Measurements from ENCODE around the gene USP34.

The USP34 gene

DNA sequence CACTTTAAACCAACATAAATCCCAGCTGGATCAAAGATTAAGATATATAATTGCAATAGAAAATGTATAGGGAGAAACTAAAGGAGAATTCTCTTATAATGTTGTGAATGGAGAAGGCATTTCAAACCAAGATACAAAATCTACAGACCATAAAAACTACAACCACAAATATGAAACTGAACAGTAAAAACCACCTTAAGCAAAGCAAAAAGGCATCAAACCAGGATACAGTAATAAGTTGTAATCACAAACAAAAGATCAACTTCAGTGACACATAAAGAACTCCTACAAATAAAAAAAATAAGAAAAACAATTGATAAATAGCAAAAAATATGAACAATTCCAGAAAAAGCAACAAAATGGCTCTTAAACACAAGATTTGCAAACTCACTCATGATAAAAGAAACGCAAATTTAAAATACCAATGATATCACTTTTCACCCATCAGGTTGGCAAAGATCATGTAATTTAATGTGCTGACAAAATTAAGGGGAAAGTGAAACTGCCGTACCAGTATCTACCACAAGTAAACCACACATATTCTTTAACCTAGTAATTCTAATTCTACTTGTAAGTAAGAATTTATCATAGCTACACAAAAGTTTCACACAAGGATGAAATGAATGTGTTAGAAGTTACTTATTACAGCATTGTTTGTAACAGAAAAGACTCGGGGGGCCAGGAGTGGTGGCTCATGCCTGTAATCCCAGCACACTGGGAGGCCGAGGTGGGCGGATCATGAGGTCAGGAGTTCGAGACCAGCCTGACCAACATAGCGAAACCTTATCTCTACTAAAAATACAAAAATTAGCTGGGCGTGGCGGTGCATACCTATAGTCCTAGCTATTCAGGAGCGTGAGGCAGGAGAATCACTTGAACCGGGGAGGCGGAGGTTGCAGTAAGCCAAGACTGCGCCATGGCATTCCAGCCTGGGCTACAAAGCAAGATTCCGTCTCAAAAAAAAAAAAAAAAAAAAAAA, 101.9 kb downstream of the USP34 start:
- Histone ChIP-seq H3K23ac (ENCODE audit: low read length in 2 of 2) (no peak overlapping the region), H2BK5ac (ENCODE audit: low read depth, low read length, poor library complexity, severe bottlenecking) (no peak overlapping the region), H3K14ac (ENCODE audit: low read length in 2 of 2) (no peak overlapping the region), H3K27me3 (ENCODE audit: control insufficient read depth in 1 of 2, insufficient read depth in 1 of 2, low read length in 2 of 2) (no peaks in the 10 kb centered on the region), H3K36me3 (ENCODE audit: control insufficient read depth in 1 of 2, insufficient read depth in 2 of 2, low read depth in 1 of 2, low read length in 2 of 2) (peaks cover 24 to 79% of the 10 kb centered on the region in 2 experiments), H3K9me3 (ENCODE audit: control insufficient read depth, low read length) (no peaks in the 10 kb centered on the region), H2BK15ac (ENCODE audit: low read depth, poor library complexity, severe bottlenecking) (no peak overlapping the region), H3K4me3 (ENCODE audit: insufficient read depth in 1 of 2, low read depth in 1 of 2, low read length in 2 of 2) (no peak overlapping the region), H4K91ac (ENCODE audit: low read length) (no peak overlapping the region), H4K8ac (ENCODE audit: low read length) (no peak overlapping the region), H3K4me2 (ENCODE audit: low read length, poor library complexity, severe bottlenecking) (no peak overlapping the region), H3K18ac (ENCODE audit: low read depth in 1 of 2, low read length in 2 of 2) (no peak overlapping the region), H3K79me1 (replicated peaks; ENCODE audit: low read length, poor library complexity, severe bottlenecking) (peaks cover 18% of the 10 kb centered on the region), H3K9ac (ENCODE audit: low read length) (no peak overlapping the region), H2AK5ac (ENCODE audit: low read length, severe bottlenecking) (no peak overlapping the region), H2BK12ac (ENCODE audit: low read length in 2 of 2) (no peak overlapping the region), H3K27ac (ENCODE audit: low read length, poor library complexity, severe bottlenecking) (no peak overlapping the region), H2BK120ac (ENCODE audit: low read depth, low read length) (no peak overlapping the region), H3K4me1 (ENCODE audit: control insufficient read depth, insufficient read depth, low read depth, low read length) (peaks cover 3% of the 10 kb centered on the region), H2AFZ (ENCODE audit: low read depth, low read length) (no peak overlapping the region), H3K4ac (ENCODE audit: low read depth in 1 of 2, low read length in 2 of 2) (no peak overlapping the region)
- WGBS: 98% methylated on average over 7 of the region's 14 CpGs
- DNase-seq: no peak

DNA sequence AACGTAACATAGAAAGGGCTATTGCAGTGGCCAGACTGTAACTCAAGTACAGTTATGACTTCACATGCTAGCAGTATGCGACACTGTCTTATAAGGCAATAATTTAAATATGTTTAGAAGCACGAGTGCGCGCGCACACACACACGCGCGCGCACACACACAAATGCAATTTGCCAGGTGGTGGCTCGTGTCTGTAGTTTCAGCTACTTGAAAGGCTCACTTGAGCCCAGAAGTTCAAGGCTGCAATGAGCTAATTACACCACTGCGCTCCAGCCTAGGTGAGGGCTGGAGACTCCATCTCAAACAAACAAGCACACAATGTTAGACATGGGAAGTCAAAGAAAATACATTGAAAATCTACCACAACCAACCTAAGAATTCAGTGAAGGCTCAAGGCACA, 103.7 kb downstream of the USP34 start:
- no peak overlapping the region for H2AK5ac ChIP-seq (ENCODE audit: low read length, severe bottlenecking)
- H3K9me3 ChIP-seq (ENCODE audit: control insufficient read depth, low read length): peaks cover 5% of the 10 kb centered on the region
- H3K4me3 ChIP-seq (ENCODE audit: insufficient read depth in 1 of 2, low read depth in 1 of 2, low read length in 2 of 2): no peak overlapping the region
- peak overlapping the region in 1 of 2 experiments; percentile 65 for H3K14ac ChIP-seq (ENCODE audit: low read length in 2 of 2)
- no peak overlapping the region for H2AFZ ChIP-seq (ENCODE audit: low read depth, low read length)
- no peak overlapping the region for H3K4ac ChIP-seq (ENCODE audit: low read depth in 1 of 2, low read length in 2 of 2)
- H3K23ac ChIP-seq (ENCODE audit: low read length in 2 of 2): no peak overlapping the region
- 93% methylated on average over 12 of the region's 12 CpGs for WGBS
- peak overlapping the region in 1 of 2 experiments; percentile 24 for H3K18ac ChIP-seq (ENCODE audit: low read depth in 1 of 2, low read length in 2 of 2)
- H2BK120ac ChIP-seq (ENCODE audit: low read depth, low read length): no peak overlapping the region
- H3K79me1 ChIP-seq (replicated peaks; ENCODE audit: low read length, poor library complexity, severe bottlenecking): peaks cover 16% of the 10 kb centered on the region
- no peak overlapping the region for H3K27ac ChIP-seq (ENCODE audit: low read length, poor library complexity, severe bottlenecking)
- H3K4me1 ChIP-seq (ENCODE audit: control insufficient read depth, insufficient read depth, low read depth, low read length): peaks cover 3% of the 10 kb centered on the region
- H2BK5ac ChIP-seq (ENCODE audit: low read depth, low read length, poor library complexity, severe bottlenecking): no peak overlapping the region
- H4K91ac ChIP-seq (ENCODE audit: low read length): no peak overlapping the region
- H3K36me3 ChIP-seq (ENCODE audit: control insufficient read depth in 1 of 2, insufficient read depth in 2 of 2, low read depth in 1 of 2, low read length in 2 of 2): peaks cover 18 to 87% of the 10 kb centered on the region in 2 experiments
- no peak for DNase-seq
- no peak overlapping the region for H3K9ac ChIP-seq (ENCODE audit: low read length)
- H3K27me3 ChIP-seq (ENCODE audit: control insufficient read depth in 1 of 2, insufficient read depth in 1 of 2, low read length in 2 of 2): no peaks in the 10 kb centered on the region
- no peak overlapping the region for H2BK12ac ChIP-seq (ENCODE audit: low read length in 2 of 2)
- H3K4me2 ChIP-seq (ENCODE audit: low read length, poor library complexity, severe bottlenecking): no peak overlapping the region
- H2BK15ac ChIP-seq (ENCODE audit: low read depth, poor library complexity, severe bottlenecking): no peak overlapping the region
- no peak overlapping the region for H4K8ac ChIP-seq (ENCODE audit: low read length)

DNA sequence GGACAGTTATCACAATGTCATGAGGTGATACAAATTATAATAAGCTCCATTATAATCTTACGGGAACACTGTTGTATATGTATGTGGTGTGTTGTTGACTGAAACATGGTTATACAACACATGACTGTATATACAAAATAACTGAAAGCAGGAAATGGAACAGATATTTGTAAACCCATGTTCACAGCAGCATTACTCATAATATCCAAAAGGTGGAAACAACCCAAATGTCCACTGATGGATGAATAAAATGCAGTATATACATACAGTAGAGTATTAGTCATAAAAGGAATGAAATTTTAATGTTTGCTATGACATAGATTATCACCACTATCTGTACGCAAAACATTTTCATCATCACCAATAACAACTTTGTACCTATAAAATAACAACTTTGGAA, 107.3 kb downstream of the USP34 start:
- no peak overlapping the region for H2BK120ac ChIP-seq (ENCODE audit: low read depth, low read length)
- H3K14ac ChIP-seq (ENCODE audit: low read length in 2 of 2): no peak overlapping the region
- no peak overlapping the region for H3K23ac ChIP-seq (ENCODE audit: low read length in 2 of 2)
- H2AFZ ChIP-seq (ENCODE audit: low read depth, low read length): no peak overlapping the region
- no peak overlapping the region for H3K27ac ChIP-seq (ENCODE audit: low read length, poor library complexity, severe bottlenecking)
- peaks cover 19% of the 10 kb centered on the region for H3K79me1 ChIP-seq (replicated peaks; ENCODE audit: low read length, poor library complexity, severe bottlenecking)
- H2BK5ac ChIP-seq (ENCODE audit: low read depth, low read length, poor library complexity, severe bottlenecking): no peak overlapping the region
- no peak for DNase-seq
- H3K9me3 ChIP-seq (ENCODE audit: control insufficient read depth, low read length): peaks cover 5% of the 10 kb centered on the region
- H3K9ac ChIP-seq (ENCODE audit: low read length): no peak overlapping the region
- H3K4me1 ChIP-seq (ENCODE audit: control insufficient read depth, insufficient read depth, low read depth, low read length): no peaks in the 10 kb centered on the region
- H3K36me3 ChIP-seq (ENCODE audit: control insufficient read depth in 1 of 2, insufficient read depth in 2 of 2, low read depth in 1 of 2, low read length in 2 of 2): peaks cover 21 to 56% of the 10 kb centered on the region in 2 experiments
- no peak overlapping the region for H2BK12ac ChIP-seq (ENCODE audit: low read length in 2 of 2)
- WGBS: no CpG with 5 or more reads among the region's 2 CpGs
- no peak overlapping the region for H4K8ac ChIP-seq (ENCODE audit: low read length)
- H2AK5ac ChIP-seq (ENCODE audit: low read length, severe bottlenecking): no peak overlapping the region
- H2BK15ac ChIP-seq (ENCODE audit: low read depth, poor library complexity, severe bottlenecking): no peak overlapping the region
- H3K4me3 ChIP-seq (ENCODE audit: insufficient read depth in 1 of 2, low read depth in 1 of 2, low read length in 2 of 2): no peak overlapping the region
- no peak overlapping the region for H3K4ac ChIP-seq (ENCODE audit: low read depth in 1 of 2, low read length in 2 of 2)
- H3K4me2 ChIP-seq (ENCODE audit: low read length, poor library complexity, severe bottlenecking): no peak overlapping the region
- no peaks in the 10 kb centered on the region for H3K27me3 ChIP-seq (ENCODE audit: control insufficient read depth in 1 of 2, insufficient read depth in 1 of 2, low read length in 2 of 2)
- no peak overlapping the region for H3K18ac ChIP-seq (ENCODE audit: low read depth in 1 of 2, low read length in 2 of 2)
- H4K91ac ChIP-seq (ENCODE audit: low read length): no peak overlapping the region

DNA sequence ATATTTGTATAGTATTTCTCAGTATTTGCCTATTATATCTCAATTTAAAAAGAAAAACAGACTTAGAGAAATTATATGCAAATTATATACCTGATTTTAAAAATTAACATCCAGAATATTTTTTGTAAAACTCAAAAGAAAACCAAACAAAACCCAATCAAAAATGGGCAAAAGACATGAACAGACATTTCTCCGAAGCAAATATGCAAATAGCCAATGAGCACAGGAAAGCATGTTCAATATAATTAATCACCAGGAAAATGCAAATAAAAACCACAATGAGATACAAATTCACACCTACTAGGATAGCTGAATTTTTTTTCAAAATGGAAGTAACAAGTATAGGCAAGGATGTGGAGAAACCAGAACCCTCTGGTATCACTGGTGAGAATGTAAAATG, 108.0 kb downstream of the USP34 start:
- Histone ChIP-seq H4K8ac (ENCODE audit: low read length) (no peak overlapping the region), H2AK5ac (ENCODE audit: low read length, severe bottlenecking) (no peak overlapping the region), H3K23ac (ENCODE audit: low read length in 2 of 2) (no peak overlapping the region), H3K79me1 (replicated peaks; ENCODE audit: low read length, poor library complexity, severe bottlenecking) (peaks cover 17% of the 10 kb centered on the region), H3K27me3 (ENCODE audit: control insufficient read depth in 1 of 2, insufficient read depth in 1 of 2, low read length in 2 of 2) (no peaks in the 10 kb centered on the region), H2BK12ac (ENCODE audit: low read length in 2 of 2) (no peak overlapping the region), H2BK15ac (ENCODE audit: low read depth, poor library complexity, severe bottlenecking) (no peak overlapping the region), H3K14ac (ENCODE audit: low read length in 2 of 2) (no peak overlapping the region), H3K9me3 (ENCODE audit: control insufficient read depth, low read length) (peaks cover 5% of the 10 kb centered on the region), H2BK5ac (ENCODE audit: low read depth, low read length, poor library complexity, severe bottlenecking) (no peak overlapping the region), H3K4me3 (ENCODE audit: insufficient read depth in 1 of 2, low read depth in 1 of 2, low read length in 2 of 2) (no peak overlapping the region), H3K27ac (ENCODE audit: low read length, poor library complexity, severe bottlenecking) (no peak overlapping the region), H3K9ac (ENCODE audit: low read length) (no peak overlapping the region), H3K4me2 (ENCODE audit: low read length, poor library complexity, severe bottlenecking) (no peak overlapping the region), H2AFZ (ENCODE audit: low read depth, low read length) (no peak overlapping the region), H4K91ac (ENCODE audit: low read length) (no peak overlapping the region), H3K4me1 (ENCODE audit: control insufficient read depth, insufficient read depth, low read depth, low read length) (no peaks in the 10 kb centered on the region), H2BK120ac (ENCODE audit: low read depth, low read length) (no peak overlapping the region), H3K36me3 (ENCODE audit: control insufficient read depth in 1 of 2, insufficient read depth in 2 of 2, low read depth in 1 of 2, low read length in 2 of 2) (peaks cover 17 to 51% of the 10 kb centered on the region in 2 experiments), H3K4ac (ENCODE audit: low read depth in 1 of 2, low read length in 2 of 2) (no peak overlapping the region), H3K18ac (ENCODE audit: low read depth in 1 of 2, low read length in 2 of 2) (no peak overlapping the region)
- WGBS: 100% methylated on average over 1 of the region's 1 CpG
- DNase-seq: no peak

All from mesenchymal stem cell (in vitro differentiated cells and primary cell).